ENCODE results near the gene YTHDF2. TPM values are rescaled to one million over a fixed set of nuclear protein-coding genes. Genes with fewer than 3 reads are reported as not detected.

YTHDF2 gene
- total and polyA plus RNA-seq, 9 of the 15 experiments (the other 6 are each of a cell fraction or from before 2014, with no cell fraction given), result 41.0 to 111 (median 83.3) TPM

DNA sequence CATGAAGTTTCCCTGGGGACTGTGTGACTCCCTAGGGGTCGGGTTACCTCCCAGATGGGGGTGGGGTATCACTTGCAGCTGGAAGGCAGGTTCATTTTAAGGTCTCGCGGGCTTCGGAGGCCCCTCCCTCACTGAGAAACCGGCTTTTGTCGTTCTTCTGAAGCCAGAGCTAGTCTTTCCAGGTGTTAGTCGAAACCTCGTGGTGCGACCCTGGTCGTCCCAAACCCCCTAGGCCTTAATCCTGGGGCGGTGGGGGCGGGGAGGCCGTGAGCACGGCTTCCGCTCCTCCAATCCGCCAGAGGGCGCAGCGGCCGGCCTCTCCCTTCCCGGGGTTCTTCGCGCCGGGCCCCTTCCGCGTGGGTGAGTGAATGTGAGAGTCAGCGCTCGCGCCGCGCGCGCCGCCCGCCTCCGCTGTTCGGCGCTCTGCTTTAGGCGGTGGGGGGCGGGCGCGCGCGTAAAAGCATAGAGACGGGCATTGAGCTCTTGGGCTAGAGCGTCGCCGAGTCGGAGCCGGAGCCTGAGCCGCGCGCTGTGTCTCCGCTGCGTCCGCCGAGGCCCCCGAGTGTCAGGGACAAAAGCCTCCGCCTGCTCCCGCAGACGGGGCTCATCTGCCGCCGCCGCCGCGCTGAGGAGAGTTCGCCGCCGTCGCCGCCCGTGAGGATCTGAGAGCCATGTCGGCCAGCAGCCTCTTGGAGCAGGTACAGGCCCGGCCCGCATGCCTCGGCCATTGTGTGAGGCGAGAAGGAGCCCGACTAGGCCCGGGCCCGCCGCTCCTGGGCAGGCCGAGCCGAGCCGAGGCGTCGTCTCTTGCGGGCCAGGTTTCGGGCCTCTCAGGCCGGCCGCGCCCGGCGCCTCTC lies at the start of gene YTHDF2 (continued):
- TF ChIP-seq GABPA (tag; conservative IDR thresholded peaks at IDR 0.05; ENCODE audit: low read depth) (peak; percentile 89), KAT7 (CRISPR knock-in tag; IDR thresholded peaks at IDR 0.05; ENCODE audit: borderline replicate concordance) (peak; percentile 100), MTF1 (CRISPR knock-in tag; IDR thresholded peaks at IDR 0.05; ENCODE audit: borderline replicate concordance) (no peak), ADNP (tag; IDR thresholded peaks at IDR 0.05) (no peak), RFX7 (CRISPR knock-in tag; IDR thresholded peaks at IDR 0.05) (no peak), RFX5 (IDR thresholded peaks at IDR 0.05; ENCODE audit: low read depth, low read length) (no peak), TEAD1 (CRISPR knock-in tag; IDR thresholded peaks at IDR 0.05) (peak in 1 of 2 experiments; percentile 73; a peak in 3 of 4 replicates), MTA2 (IDR thresholded peaks at IDR 0.05; ENCODE audit: low read depth) (peak; percentile 44; the same call in 1 of the 2 replicates), NELFE (IDR thresholded peaks at IDR 0.05; ENCODE audit: insufficient read depth, insufficient read length) (no peak), MTA1 (IDR thresholded peaks at IDR 0.05; ENCODE audit: borderline replicate concordance) (peak; percentile 92), PYGO2 (tag; IDR thresholded peaks at IDR 0.05) (no peak), RUNX1 (IDR thresholded peaks at IDR 0.05; ENCODE audit: low read depth) (peak; percentile 39; the same call in 1 of the 2 replicates), E2F3 (CRISPR knock-in tag; IDR thresholded peaks at IDR 0.05) (peak; percentile 48; the same call in 1 of the 2 replicates), ZNF41 (CRISPR knock-in tag; conservative IDR thresholded peaks at IDR 0.05) (no peak), NCOA1 (IDR thresholded peaks at IDR 0.05; ENCODE audit: low read depth) (peak; percentile 81)
- TF ChIP-seq, protein P1, sequence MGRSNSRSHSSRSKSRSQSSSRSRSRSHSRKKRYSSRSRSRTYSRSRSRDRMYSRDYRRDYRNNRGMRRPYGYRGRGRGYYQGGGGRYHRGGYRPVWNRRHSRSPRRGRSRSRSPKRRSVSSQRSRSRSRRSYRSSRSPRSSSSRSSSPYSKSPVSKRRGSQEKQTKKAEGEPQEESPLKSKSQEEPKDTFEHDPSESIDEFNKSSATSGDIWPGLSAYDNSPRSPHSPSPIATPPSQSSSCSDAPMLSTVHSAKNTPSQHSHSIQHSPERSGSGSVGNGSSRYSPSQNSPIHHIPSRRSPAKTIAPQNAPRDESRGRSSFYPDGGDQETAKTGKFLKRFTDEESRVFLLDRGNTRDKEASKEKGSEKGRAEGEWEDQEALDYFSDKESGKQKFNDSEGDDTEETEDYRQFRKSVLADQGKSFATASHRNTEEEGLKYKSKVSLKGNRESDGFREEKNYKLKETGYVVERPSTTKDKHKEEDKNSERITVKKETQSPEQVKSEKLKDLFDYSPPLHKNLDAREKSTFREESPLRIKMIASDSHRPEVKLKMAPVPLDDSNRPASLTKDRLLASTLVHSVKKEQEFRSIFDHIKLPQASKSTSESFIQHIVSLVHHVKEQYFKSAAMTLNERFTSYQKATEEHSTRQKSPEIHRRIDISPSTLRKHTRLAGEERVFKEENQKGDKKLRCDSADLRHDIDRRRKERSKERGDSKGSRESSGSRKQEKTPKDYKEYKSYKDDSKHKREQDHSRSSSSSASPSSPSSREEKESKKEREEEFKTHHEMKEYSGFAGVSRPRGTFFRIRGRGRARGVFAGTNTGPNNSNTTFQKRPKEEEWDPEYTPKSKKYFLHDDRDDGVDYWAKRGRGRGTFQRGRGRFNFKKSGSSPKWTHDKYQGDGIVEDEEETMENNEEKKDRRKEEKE (IDR thresholded peaks at IDR 0.05; ENCODE audit: borderline replicate concordance in 1 of 2, control insufficient read depth in 1 of 2, low read depth in 2 of 2, low read length in 1 of 2), result peak in 1 of 2 experiments; percentile 79; a peak in 2 of 4 replicates
- TF ChIP-seq, protein P2, sequence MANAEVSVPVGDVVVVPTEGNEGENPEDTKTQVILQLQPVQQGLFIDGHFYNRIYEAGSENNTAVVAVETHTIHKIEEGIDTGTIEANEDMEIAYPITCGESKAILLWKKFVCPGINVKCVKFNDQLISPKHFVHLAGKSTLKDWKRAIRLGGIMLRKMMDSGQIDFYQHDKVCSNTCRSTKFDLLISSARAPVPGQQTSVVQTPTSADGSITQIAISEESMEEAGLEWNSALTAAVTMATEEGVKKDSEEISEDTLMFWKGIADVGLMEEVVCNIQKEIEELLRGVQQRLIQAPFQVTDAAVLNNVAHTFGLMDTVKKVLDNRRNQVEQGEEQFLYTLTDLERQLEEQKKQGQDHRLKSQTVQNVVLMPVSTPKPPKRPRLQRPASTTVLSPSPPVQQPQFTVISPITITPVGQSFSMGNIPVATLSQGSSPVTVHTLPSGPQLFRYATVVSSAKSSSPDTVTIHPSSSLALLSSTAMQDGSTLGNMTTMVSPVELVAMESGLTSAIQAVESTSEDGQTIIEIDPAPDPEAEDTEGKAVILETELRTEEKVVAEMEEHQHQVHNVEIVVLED (CRISPR knock-in tag; IDR thresholded peaks at IDR 0.05), result peak; percentile 90
- TF ChIP-seq, protein P3, sequence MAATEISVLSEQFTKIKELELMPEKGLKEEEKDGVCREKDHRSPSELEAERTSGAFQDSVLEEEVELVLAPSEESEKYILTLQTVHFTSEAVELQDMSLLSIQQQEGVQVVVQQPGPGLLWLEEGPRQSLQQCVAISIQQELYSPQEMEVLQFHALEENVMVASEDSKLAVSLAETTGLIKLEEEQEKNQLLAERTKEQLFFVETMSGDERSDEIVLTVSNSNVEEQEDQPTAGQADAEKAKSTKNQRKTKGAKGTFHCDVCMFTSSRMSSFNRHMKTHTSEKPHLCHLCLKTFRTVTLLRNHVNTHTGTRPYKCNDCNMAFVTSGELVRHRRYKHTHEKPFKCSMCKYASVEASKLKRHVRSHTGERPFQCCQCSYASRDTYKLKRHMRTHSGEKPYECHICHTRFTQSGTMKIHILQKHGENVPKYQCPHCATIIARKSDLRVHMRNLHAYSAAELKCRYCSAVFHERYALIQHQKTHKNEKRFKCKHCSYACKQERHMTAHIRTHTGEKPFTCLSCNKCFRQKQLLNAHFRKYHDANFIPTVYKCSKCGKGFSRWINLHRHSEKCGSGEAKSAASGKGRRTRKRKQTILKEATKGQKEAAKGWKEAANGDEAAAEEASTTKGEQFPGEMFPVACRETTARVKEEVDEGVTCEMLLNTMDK (IDR thresholded peaks at IDR 0.05; ENCODE audit: borderline replicate concordance, insufficient read depth, low read depth, low read length, poor library complexity, severe bottlenecking), result peak; percentile 99
